Smooth muscle cell (in vitro differentiated cells): Measurements from ENCODE around the gene KDM7A. TPM values are rescaled to one million over a fixed set of nuclear protein-coding genes. Genes with fewer than 3 reads are reported as not detected.

Experiments
- DNase-seq: peaks from one replicate; lab custom pipeline; 2025; ENCODE audit not compliant: unreplicated experiment; lab: John Stamatoyannopoulos, UW
- H2AFZ ChIP-seq: fragments of 200-600 bp; sonication (generic); 2 replicates; pipeline ENCODE4 v1.6.0; 2016; ENCODE audit warnings: antibody characterized with exemption, low read depth, mild to moderate bottlenecking
- H3F3A ChIP-seq: fragments of 200-600 bp; sonication (generic); 2 replicates; pipeline ENCODE4 v1.6.0; 2017; ENCODE audit warnings: antibody characterized with exemption, low read depth
- H3K27ac ChIP-seq: fragments of 200-600 bp; sonication (generic); 2 replicates; pipeline ENCODE4 v1.5.1; 2016; ENCODE audit warnings: low read depth, mild to moderate bottlenecking
- H3K27me3 ChIP-seq: fragments of 200-600 bp; sonication (generic); 2 replicates; pipeline ENCODE4 v1.6.1; 2016; ENCODE audit warnings: low read depth, mild to moderate bottlenecking
- H3K36me3 ChIP-seq: fragments of 200-600 bp; sonication (generic); 2 replicates; pipeline ENCODE4 v1.5.1; 2016; ENCODE audit warnings: low read depth
- H3K4me1 ChIP-seq: fragments of 200-600 bp; sonication (generic); 2 replicates; pipeline ENCODE4 v1.5.1; 2016; ENCODE audit warnings: low read depth
- H3K4me2 ChIP-seq: fragments of 200-600 bp; sonication (generic); 2 replicates; pipeline ENCODE4 v1.6.0; 2016; ENCODE audit warnings: mild to moderate bottlenecking
- H3K4me3 ChIP-seq: fragments of 200-600 bp; sonication (generic); 2 replicates; pipeline ENCODE4 v1.5.1; 2016; ENCODE audit warnings: mild to moderate bottlenecking
- H3K79me2 ChIP-seq: fragments of 200-600 bp; sonication (generic); 2 replicates; pipeline ENCODE4 v1.6.0; 2016; ENCODE audit warnings: low read depth, mild to moderate bottlenecking
- H3K9ac ChIP-seq: fragments of 200-600 bp; sonication (generic); 2 replicates; pipeline ENCODE4 v1.6.0; 2016; ENCODE audit warnings: low read depth
- H3K9me3 ChIP-seq: fragments of 200-600 bp; sonication (generic); replicated peaks from 2 replicates; pipeline ENCODE4 v1.5.1; 2016; ENCODE audit warnings: low read depth
- H4K20me1 ChIP-seq: fragments of 200-600 bp; sonication (generic); 2 replicates; pipeline ENCODE4 v1.6.0; 2016; ENCODE audit warnings: low read depth
- CTCF ChIP-seq: fragments of 200-600 bp; sonication (generic); IDR thresholded peaks from 2 replicates; pipeline ENCODE4 v1.5.1; 2017; ENCODE audit warnings: borderline replicate concordance, mild to moderate bottlenecking, antibody characterized with exemption; ENCODE audit not compliant: insufficient read depth, poor library complexity, severe bottlenecking
- WGBS: methylation state at CpG from one replicate; pipeline ENCODE4 v1.1.7; 2016; ENCODE audit warnings: low lambda C conversion rate; 5-methylcytosine and 5-hydroxymethylcytosine counted together
- polyA plus RNA-seq: library from polyadenylated mRNA; unstranded; fragments of >200 nt; fragmentation: Nextera tagmentation; extraction: Ambion mirVana; gene quantifications from 2 replicates; pipeline ENCODE4 v1.2.1, GENCODE V29; 2016
- total RNA-seq: library from RNA; depleted of rRNA; stranded (reverse); fragments of >200 nt; gene quantifications from 2 replicates; pipeline ENCODE4 v1.2.3, GENCODE V29; 2014

KDM7A gene
- total and polyA plus RNA-seq, 2 experiments from 2014 or later = 0.88 to 17.3 TPM

GRCh38 chr7:140192620-140193019, 15.8 kb upstream of the KDM7A start:
- no peak for DNase-seq

GRCh38 chr7:140192176-140192575, 15.4 kb upstream of the KDM7A start:
- Histone ChIP-seq H3K4me1 (no peaks in the 10 kb centered on the region), H4K20me1 (no peaks in the 10 kb centered on the region), H3K4me2 (no peak overlapping the region), H3K27me3 (peaks cover 9% of the 10 kb centered on the region), H3K79me2 (no peaks in the 10 kb centered on the region), H3K9me3 (no peaks in the 10 kb centered on the region), H3K9ac (no peak overlapping the region), H2AFZ (no peak overlapping the region), H3F3A (no peaks in the 10 kb centered on the region), H3K4me3 (no peak overlapping the region), H3K36me3 (no peaks in the 10 kb centered on the region), H3K27ac (no peak overlapping the region)
- 83% methylated on average over 3 of the region's 3 CpGs for WGBS
- TF ChIP-seq CTCF = no peak
- no peak for DNase-seq

More at GRCh38 chr7:140192620-140193019, 15.8 kb upstream of the KDM7A start:
- H3K9ac ChIP-seq = no peak overlapping the region
- TF ChIP-seq CTCF = no peak
- H3K36me3 ChIP-seq = no peaks in the 10 kb centered on the region
- H3K4me1 ChIP-seq = no peaks in the 10 kb centered on the region
- H3K4me2 ChIP-seq = no peak overlapping the region
- no peaks in the 10 kb centered on the region for H3K79me2 ChIP-seq
- H4K20me1 ChIP-seq = no peaks in the 10 kb centered on the region
- no peaks in the 10 kb centered on the region for H3F3A ChIP-seq
- no peak overlapping the region for H2AFZ ChIP-seq
- H3K27ac ChIP-seq = no peak overlapping the region
- no peaks in the 10 kb centered on the region for H3K9me3 ChIP-seq
- peaks cover 9% of the 10 kb centered on the region for H3K27me3 ChIP-seq
- no peak overlapping the region for H3K4me3 ChIP-seq

GRCh38 chr7:140190588-140190987, 13.8 kb upstream of the KDM7A start:
- Histone ChIP-seq H3K27ac (no peak overlapping the region), H3F3A (no peaks in the 10 kb centered on the region), H3K4me1 (no peaks in the 10 kb centered on the region), H3K4me2 (no peak overlapping the region), H3K36me3 (no peaks in the 10 kb centered on the region), H3K9me3 (no peaks in the 10 kb centered on the region), H2AFZ (no peak overlapping the region), H3K27me3 (peaks cover 17% of the 10 kb centered on the region), H3K4me3 (no peak overlapping the region), H3K9ac (no peak overlapping the region), H4K20me1 (no peaks in the 10 kb centered on the region), H3K79me2 (no peaks in the 10 kb centered on the region)
- DNase-seq = no peak
- no peak for TF ChIP-seq CTCF

GRCh38 chr7:140189917-140190316, 13.1 kb upstream of the KDM7A start:
- Histone ChIP-seq H3K27me3 (peaks cover 24% of the 10 kb centered on the region), H3K79me2 (no peaks in the 10 kb centered on the region), H2AFZ (no peak overlapping the region), H3K27ac (no peak overlapping the region), H3K9ac (no peak overlapping the region), H3K4me3 (no peak overlapping the region), H4K20me1 (no peaks in the 10 kb centered on the region), H3F3A (no peaks in the 10 kb centered on the region), H3K9me3 (no peaks in the 10 kb centered on the region), H3K4me2 (no peak overlapping the region), H3K4me1 (no peaks in the 10 kb centered on the region), H3K36me3 (no peaks in the 10 kb centered on the region)
- no peak for TF ChIP-seq CTCF
- DNase-seq = no peak
- 97% methylated on average over 2 of the region's 2 CpGs for WGBS
